ENCODE data around the gene PLA2G2A. TPM values are rescaled to one million over a fixed set of nuclear protein-coding genes. Genes with fewer than 3 reads are reported as not detected.
A peak's percentile ranks its signal among the peaks of the same experiment; 100 is the strongest.

The PLA2G2A gene
- total and polyA plus RNA-seq, 9 of the 15 experiments (the other 6 are each of a cell fraction or from before 2014, with no cell fraction given): not detected

GRCh38 chr1:20008391-20008841 is 29.0 kb upstream of the PLA2G2A start (continued):
- TF ChIP-seq MAFF (IDR thresholded peaks at IDR 0.05; ENCODE audit: low read length): peak; percentile 51; the same call in 1 of the 2 replicates
- TF ChIP-seq ZFP30 (CRISPR knock-in tag; IDR thresholded peaks at IDR 0.05; ENCODE audit: borderline replicate concordance): no peak
- peak; percentile 29; the same call in 1 of the 2 replicates for TF ChIP-seq TEAD4 (IDR thresholded peaks at IDR 0.05; ENCODE audit: low read length)
- TF ChIP-seq TEAD4 (CRISPR knock-in tag; IDR thresholded peaks at IDR 0.05; ENCODE audit: borderline replicate concordance): no peak
- peak; percentile 99 for TF ChIP-seq BMI1 (IDR thresholded peaks at IDR 0.05; ENCODE audit: low read length)
- peak in 1 of 2 experiments; percentile 61; a peak in 1 of 4 replicates for TF ChIP-seq ZNF639 (CRISPR knock-in tag; conservative IDR thresholded peaks at IDR 0.05 in 1 of 2, IDR thresholded peaks at IDR 0.05 in 1 of 2)
- peak; percentile 60; the same call in 1 of the 2 replicates for TF ChIP-seq FOSL1 (tag; conservative IDR thresholded peaks at IDR 0.05)
- no peak for TF ChIP-seq ESRRB (CRISPR knock-in tag; IDR thresholded peaks at IDR 0.05; ENCODE audit: borderline replicate concordance)
- TF ChIP-seq HDAC2 (IDR thresholded peaks at IDR 0.05): 0 out of 2 replicates have a peak, but pooled peaks have one; percentile 40
- no peak for TF ChIP-seq NR2C2 (CRISPR knock-in tag; IDR thresholded peaks at IDR 0.05)
- peak; percentile 47; the same call in 1 of the 2 replicates for TF ChIP-seq NR2C2 (tag; IDR thresholded peaks at IDR 0.05)
- no peak for TF ChIP-seq CEBPG (CRISPR knock-in tag; IDR thresholded peaks at IDR 0.05)
- TF ChIP-seq CEBPG (tag; conservative IDR thresholded peaks at IDR 0.05 in 1 of 2, IDR thresholded peaks at IDR 0.05 in 1 of 2): peak; percentile 33 to 59; a peak in 2 of 4 replicates
- TF ChIP-seq ZNF197 (CRISPR knock-in tag; IDR thresholded peaks at IDR 0.05; ENCODE audit: low read depth): no peak
- TF ChIP-seq NFE2 (IDR thresholded peaks at IDR 0.05; ENCODE audit: low read depth): peak; percentile 55
- TF ChIP-seq ATF1 (CRISPR knock-in tag; IDR thresholded peaks at IDR 0.05): no peak
- peak; percentile 52 for TF ChIP-seq ATF1 (tag; IDR thresholded peaks at IDR 0.05)
- TF ChIP-seq TCF3 (CRISPR knock-in tag; IDR thresholded peaks at IDR 0.05): peak; percentile 24; the same call in 1 of the 2 replicates
- peak in 1 of 2 experiments; percentile 98; a peak in 2 of 4 replicates for TF ChIP-seq RCOR1 (IDR thresholded peaks at IDR 0.05; ENCODE audit: borderline replicate concordance in 1 of 2, low read depth in 2 of 2, low read length in 2 of 2)
- TF ChIP-seq HBP1 (CRISPR knock-in tag; IDR thresholded peaks at IDR 0.05): no peak
- TF ChIP-seq JUND (IDR thresholded peaks at IDR 0.05; ENCODE audit: borderline replicate concordance, low read depth, low read length): peak; percentile 62
- no peak; the same call in 2 of the 3 replicates for TF ChIP-seq JUND (tag; IDR thresholded peaks at IDR 0.05; ENCODE audit: borderline replicate concordance, low read depth, low read length)
- TF ChIP-seq MAFK (IDR thresholded peaks at IDR 0.05; ENCODE audit: low read length): peak; percentile 58
- TF ChIP-seq MAFG (tag; conservative IDR thresholded peaks at IDR 0.05): peak; percentile 32; the same call in 1 of the 2 replicates
- TF ChIP-seq FOXJ2 (tag; IDR thresholded peaks at IDR 0.05): peak; percentile 100
- TF ChIP-seq ESRRA (IDR thresholded peaks at IDR 0.05; ENCODE audit: borderline replicate concordance, low read depth): peak; percentile 57; the same call in 1 of the 2 replicates
- no peak for TF ChIP-seq RBFOX2 (IDR thresholded peaks at IDR 0.05; ENCODE audit: low read depth, low read length)
- TF ChIP-seq EP300 (IDR thresholded peaks at IDR 0.05; ENCODE audit: low read length): peak; percentile 78
- no peak for TF ChIP-seq TARDBP (IDR thresholded peaks at IDR 0.05)
